Mesendoderm (in vitro differentiated cells): ENCODE data around the gene GSTO1.

Experiments used
- DNase-seq: peaks from one replicate; pipeline ENCODE4 v3.0.0; 2013
- H2AK5ac ChIP-seq: 2 replicates; pipeline ENCODE4 v1.6.1; 2013; ENCODE audit warnings: low read length, inconsistent platforms
- H2BK120ac ChIP-seq: 2 replicates; pipeline ENCODE4 v1.6.1; 2013; ENCODE audit warnings: low read depth, mild to moderate bottlenecking, low read length, moderate library complexity, mixed read lengths
- H2BK15ac ChIP-seq: replicated peaks from 2 replicates; pipeline ENCODE4 v1.6.1; 2013; ENCODE audit warnings: low read depth, mild to moderate bottlenecking, moderate library complexity
- H2BK5ac ChIP-seq: 2 replicates; pipeline ENCODE4 v1.6.1; 2013; ENCODE audit warnings: low read length, inconsistent platforms
- H3K18ac ChIP-seq: 2 replicates; pipeline ENCODE4 v1.6.1; 2013; ENCODE audit warnings: mild to moderate bottlenecking, low read length, mixed read lengths
- H3K23ac ChIP-seq: one replicate; pipeline ENCODE4 v1.6.1; 2013; ENCODE audit warnings: low read length
- H3K27ac ChIP-seq: 2 replicates; pipeline ENCODE4 v1.5.1; 2013; ENCODE audit warnings: low read depth, mild to moderate bottlenecking, inconsistent platforms, low read length, moderate library complexity
- H3K27me3 ChIP-seq: 2 replicates; pipeline ENCODE4 v1.6.1; 2013; ENCODE audit warnings: low read length, control low read depth, mild to moderate bottlenecking, inconsistent platforms; ENCODE audit not compliant: insufficient read depth, poor library complexity
- H3K36me3 ChIP-seq: 2 replicates; pipeline ENCODE4 v1.6.1; 2013; ENCODE audit warnings: low read length, inconsistent platforms; ENCODE audit not compliant: control insufficient read depth, insufficient read depth
- H3K4ac ChIP-seq: one replicate; pipeline ENCODE4 v1.6.1; 2013; ENCODE audit warnings: low read depth, mild to moderate bottlenecking, low read length, moderate library complexity
- H3K4me1 ChIP-seq: 2 replicates; pipeline ENCODE4 v1.6.1; 2013; ENCODE audit warnings: low read depth, low read length, inconsistent platforms; ENCODE audit not compliant: control insufficient read depth
- H3K4me2 ChIP-seq: 2 replicates; pipeline ENCODE4 v1.6.1; 2013; ENCODE audit warnings: low read length
- H3K4me3 ChIP-seq: 2 replicates; pipeline ENCODE4 v1.5.1; 2013; ENCODE audit warnings: mild to moderate bottlenecking, low read length
- H3K56ac ChIP-seq: one replicate; pipeline ENCODE4 v1.6.1; 2013; ENCODE audit warnings: low read length
- H3K79me1 ChIP-seq: 2 replicates; pipeline ENCODE4 v1.6.1; 2013; ENCODE audit warnings: low read length, inconsistent platforms
- H3K79me2 ChIP-seq: 2 replicates; pipeline ENCODE4 v1.6.1; 2013; ENCODE audit warnings: mild to moderate bottlenecking, low read length; ENCODE audit not compliant: control insufficient read depth, insufficient read depth
- H3K9ac ChIP-seq: 2 replicates; pipeline ENCODE4 v1.6.1; 2013; ENCODE audit warnings: low read length, inconsistent platforms
- H4K5ac ChIP-seq: one replicate; pipeline ENCODE4 v1.6.1; 2013; ENCODE audit warnings: low read length
- H4K8ac ChIP-seq: one replicate; pipeline ENCODE4 v1.6.1; 2013; ENCODE audit warnings: low read depth, mild to moderate bottlenecking, control low read depth, low read length, moderate library complexity
- WGBS: extraction: QIAGEN DNeasy Blood & Tissue Kit; methylation state at CpG from one replicate; pipeline ENCODE4 v1.1.7; 2013; ENCODE audit warnings: low lambda C conversion rate, missing lambda C conversion rate; ENCODE audit not compliant: insufficient coverage; ENCODE audit errors: extremely low coverage; 5-methylcytosine and 5-hydroxymethylcytosine counted together

Gene GSTO1

GRCh38 chr10:104220522-104220921 is 34.2 kb upstream of the GSTO1 start:
- no peak overlapping the region for H3K9ac ChIP-seq
- DNase-seq: no peak
- no peak overlapping the region for H4K5ac ChIP-seq
- H3K27me3 ChIP-seq: no peaks in the 10 kb centered on the region
- H4K8ac ChIP-seq: no peak overlapping the region
- H3K4me3 ChIP-seq: no peak overlapping the region
- H3K23ac ChIP-seq: no peak overlapping the region
- no peak overlapping the region for H3K4ac ChIP-seq
- no peak overlapping the region for H3K56ac ChIP-seq
- H2AK5ac ChIP-seq: no peak overlapping the region
- H3K27ac ChIP-seq: no peak overlapping the region
- no CpG with 5 or more reads among the region's 2 CpGs for WGBS
- H2BK5ac ChIP-seq: no peak overlapping the region
- no peak overlapping the region for H3K18ac ChIP-seq
- no peaks in the 10 kb centered on the region for H3K79me2 ChIP-seq
- H3K4me2 ChIP-seq: no peak overlapping the region
- no peaks in the 10 kb centered on the region for H3K4me1 ChIP-seq
- no peaks in the 10 kb centered on the region for H3K36me3 ChIP-seq
- no peak overlapping the region for H2BK15ac ChIP-seq
- H3K79me1 ChIP-seq: no peaks in the 10 kb centered on the region
- H2BK120ac ChIP-seq: no peak overlapping the region

GRCh38 chr10:104223304-104223703 is 31.4 kb upstream of the GSTO1 start:
- Histone ChIP-seq H2BK5ac (no peak overlapping the region), H3K4me2 (no peak overlapping the region), H3K79me1 (no peaks in the 10 kb centered on the region), H2BK120ac (no peak overlapping the region), H3K4ac (no peak overlapping the region), H3K27me3 (no peaks in the 10 kb centered on the region), H3K27ac (no peak overlapping the region), H3K18ac (no peak overlapping the region), H4K8ac (no peak overlapping the region), H3K23ac (no peak overlapping the region), H4K5ac (no peak overlapping the region), H3K4me1 (no peaks in the 10 kb centered on the region), H3K79me2 (no peaks in the 10 kb centered on the region), H3K9ac (no peak overlapping the region), H3K36me3 (no peaks in the 10 kb centered on the region), H3K4me3 (no peak overlapping the region), H3K56ac (no peak overlapping the region), H2AK5ac (no peak overlapping the region), H2BK15ac (no peak overlapping the region)
- DNase-seq: no peak

- no peak overlapping the region for H2BK15ac ChIP-seq
- no peaks in the 10 kb centered on the region for H3K79me1 ChIP-seq
- DNase-seq: no peak
- H2BK120ac ChIP-seq: no peak overlapping the region
- no peak overlapping the region for H3K27ac ChIP-seq
- no peak overlapping the region for H3K4ac ChIP-seq
- H3K4me2 ChIP-seq: no peak overlapping the region
- H3K23ac ChIP-seq: no peak overlapping the region
- no peaks in the 10 kb centered on the region for H3K27me3 ChIP-seq
- H3K56ac ChIP-seq: no peak overlapping the region
- H3K36me3 ChIP-seq: no peaks in the 10 kb centered on the region
- no peaks in the 10 kb centered on the region for H3K79me2 ChIP-seq
- H3K18ac ChIP-seq: no peak overlapping the region
- H3K4me3 ChIP-seq: no peak overlapping the region
- H3K4me1 ChIP-seq: peaks cover 2% of the 10 kb centered on the region
- no CpG with 5 or more reads among the region's 4 CpGs for WGBS
- no peak overlapping the region for H4K5ac ChIP-seq
- H4K8ac ChIP-seq: no peak overlapping the region
- H2BK5ac ChIP-seq: no peak overlapping the region
- no peak overlapping the region for H2AK5ac ChIP-seq
- H3K9ac ChIP-seq: no peak overlapping the region
Measured at GRCh38 chr10:104230490-104230889, 24.2 kb upstream of the GSTO1 start.

- no peak within 1 kb of the TSS for H2BK120ac ChIP-seq
- H3K9ac ChIP-seq: peak within 1 kb of the TSS; percentile 87
- H3K27me3 ChIP-seq: no peaks in the 10 kb centered on the region
- H2BK15ac ChIP-seq: no peak within 1 kb of the TSS
- H3K36me3 ChIP-seq: no peaks in the 10 kb centered on the region
- no peak within 1 kb of the TSS for H4K8ac ChIP-seq
- peak within 1 kb of the TSS; percentile 76 for H3K4me3 ChIP-seq
- no peak within 1 kb of the TSS for H3K4ac ChIP-seq
- no peak within 1 kb of the TSS for H2AK5ac ChIP-seq
- WGBS: no CpG with 5 or more reads among the region's 60 CpGs
- no peaks in the 10 kb centered on the region for H3K79me1 ChIP-seq
- no peak within 1 kb of the TSS for H4K5ac ChIP-seq
- H3K23ac ChIP-seq: peak within 1 kb of the TSS; percentile 45
- no peaks in the 10 kb centered on the region for H3K79me2 ChIP-seq
- no peak within 1 kb of the TSS for H3K18ac ChIP-seq
- no peak within 1 kb of the TSS for H2BK5ac ChIP-seq
- DNase-seq: peak; percentile 98
- H3K4me2 ChIP-seq: peak within 1 kb of the TSS; percentile 90
- peaks cover 2% of the 10 kb centered on the region for H3K4me1 ChIP-seq
- no peak within 1 kb of the TSS for H3K27ac ChIP-seq
- peak within 1 kb of the TSS; percentile 96 for H3K56ac ChIP-seq
Measured at GRCh38 chr10:104231784-104232612, 22.7 kb upstream of the GSTO1 start, which contains the start of gene CFAP43. Gene CFAP43, minus strand, starts transcription at chr10:104232364. Its CDS starts 118 bp downstream, at chr10:104232246.

GRCh38 chr10:104232613-104233102 is 22.0 kb upstream of the GSTO1 start:
- Histone ChIP-seq H4K8ac (no peak overlapping the region), H2AK5ac (no peak overlapping the region), H3K9ac (peak overlapping the region; percentile 75), H3K18ac (no peak overlapping the region), H3K27me3 (no peaks in the 10 kb centered on the region), H3K4ac (no peak overlapping the region), H3K56ac (peak overlapping the region; percentile 81), H3K23ac (no peak overlapping the region), H3K4me1 (peaks cover 2% of the 10 kb centered on the region), H2BK15ac (no peak overlapping the region), H3K36me3 (no peaks in the 10 kb centered on the region), H3K79me2 (no peaks in the 10 kb centered on the region), H2BK5ac (no peak overlapping the region), H3K79me1 (no peaks in the 10 kb centered on the region), H4K5ac (no peak overlapping the region), H2BK120ac (no peak overlapping the region), H3K27ac (no peak overlapping the region), H3K4me2 (peak overlapping the region; percentile 90), H3K4me3 (peak overlapping the region; percentile 76)
- WGBS: no CpG with 5 or more reads among the region's 20 CpGs
- no peak for DNase-seq
